Testis (tissue), 3 donors: ENCODE measurements around the gene HOXA3. TPM values are rescaled to one million over a fixed set of nuclear protein-coding genes. Genes with fewer than 3 reads are reported as not detected.

Experiments
- DNase-seq: peaks from one replicate; pipeline ENCODE4 v3.0.0-alpha.2; 2019
- H3K27ac ChIP-seq, 2 donors: fragments of 200-600 bp; sonication (generic); one replicate each; pipeline ENCODE4 v1.5.1; 2019
- H3K27me3 ChIP-seq: fragments of 200-600 bp; sonication (generic); one replicate; pipeline ENCODE4 v1.5.1; 2019
- H3K36me3 ChIP-seq: fragments of 200-600 bp; sonication (generic); one replicate; pipeline ENCODE4 v1.5.1; 2017; ENCODE audit warnings: low read depth; ENCODE audit errors: missing control alignments
- H3K4me1 ChIP-seq: fragments of 200-600 bp; sonication (generic); one replicate; pipeline ENCODE4 v1.5.1; 2019
- H3K4me3 ChIP-seq, 2 donors: fragments of 200-600 bp; sonication (generic); one replicate each; pipeline ENCODE4 v1.5.1; 2017 to 2019
- H3K9me3 ChIP-seq: fragments of 200-600 bp; sonication (generic); one replicate; pipeline ENCODE4 v1.5.1; 2017
- POLR2A ChIP-seq: fragments of 450-650 bp; IDR thresholded peaks from one replicate; pipeline ENCODE4 v1.6.1; 2017; ENCODE audit warnings: antibody characterized with exemption, mild to moderate bottlenecking, moderate library complexity
- WGBS, 2 donors: methylation state at CpG; one replicate each; pipeline ENCODE4 v1.1.5; 2018; 5-methylcytosine and 5-hydroxymethylcytosine counted together
- intact Hi-C: fragments of 100-400 bp; cut with DNase I; formaldehyde crosslinking; loops from one replicate; pipeline ENCODE4 v1.15.1; 2023; ENCODE audit warnings: low total_unique reads
- polyA plus RNA-seq: library from polyadenylated mRNA; stranded (reverse); fragments of 350-450 nt; fragmentation: Illumina TruSeq; extraction: RNeasy Lipid Tissue Mini Kit (QIAGEN cat#74804); gene quantifications from one replicate; pipeline ENCODE4 v1.2.3, GENCODE V29; 2014; ENCODE audit warnings: low read depth, low replicate concordance; ENCODE audit not compliant: insufficient read depth
- total RNA-seq, 2 donors: library from RNA; depleted of rRNA; stranded (reverse); fragments of >200 nt; gene quantifications; one replicate each; pipeline ENCODE4 v1.2.3, GENCODE V29; 2016
- TF ChIP-seq, protein P1 (sequence below), 3 experiments: fragments of 450-650 bp in 2 of 3; fragments of 200-600 bp in 1 of 3; sonication (generic) in 1 of 3; IDR thresholded peaks; one replicate each; pipeline ENCODE4 v1.5.1; 2016 to 2019; ENCODE audit warnings: antibody characterized with exemption in 3 of 3, mild to moderate bottlenecking in 2 of 3, moderate library complexity in 1 of 3

The HOXA3 gene
- total and polyA plus RNA-seq, 3 donors from 2014 or later: 0.93 to 2.8 (median 2.4) TPM

DNA sequence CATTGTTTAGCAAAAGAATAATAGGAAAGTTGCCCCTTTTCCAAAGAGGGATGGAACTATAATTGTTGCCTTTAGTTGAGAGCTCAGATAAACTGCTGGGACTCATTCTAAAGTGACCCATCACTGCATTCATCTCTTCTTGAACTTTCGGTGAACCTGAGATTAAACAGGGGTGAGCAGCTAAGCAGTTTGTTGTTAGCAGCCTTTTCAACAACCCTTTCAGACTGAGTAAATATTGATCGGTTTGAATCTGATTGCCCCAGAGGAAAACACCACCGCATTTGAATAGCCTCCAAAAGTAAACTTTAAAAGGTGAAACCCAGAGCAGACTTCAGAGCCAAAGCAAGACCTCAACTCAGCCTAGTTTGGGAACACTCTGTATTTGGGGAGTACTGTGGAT is 61.3 kb downstream of the HOXA3 start:
- TF ChIP-seq, protein P1, sequence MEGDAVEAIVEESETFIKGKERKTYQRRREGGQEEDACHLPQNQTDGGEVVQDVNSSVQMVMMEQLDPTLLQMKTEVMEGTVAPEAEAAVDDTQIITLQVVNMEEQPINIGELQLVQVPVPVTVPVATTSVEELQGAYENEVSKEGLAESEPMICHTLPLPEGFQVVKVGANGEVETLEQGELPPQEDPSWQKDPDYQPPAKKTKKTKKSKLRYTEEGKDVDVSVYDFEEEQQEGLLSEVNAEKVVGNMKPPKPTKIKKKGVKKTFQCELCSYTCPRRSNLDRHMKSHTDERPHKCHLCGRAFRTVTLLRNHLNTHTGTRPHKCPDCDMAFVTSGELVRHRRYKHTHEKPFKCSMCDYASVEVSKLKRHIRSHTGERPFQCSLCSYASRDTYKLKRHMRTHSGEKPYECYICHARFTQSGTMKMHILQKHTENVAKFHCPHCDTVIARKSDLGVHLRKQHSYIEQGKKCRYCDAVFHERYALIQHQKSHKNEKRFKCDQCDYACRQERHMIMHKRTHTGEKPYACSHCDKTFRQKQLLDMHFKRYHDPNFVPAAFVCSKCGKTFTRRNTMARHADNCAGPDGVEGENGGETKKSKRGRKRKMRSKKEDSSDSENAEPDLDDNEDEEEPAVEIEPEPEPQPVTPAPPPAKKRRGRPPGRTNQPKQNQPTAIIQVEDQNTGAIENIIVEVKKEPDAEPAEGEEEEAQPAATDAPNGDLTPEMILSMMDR (IDR thresholded peaks at IDR 0.05): no peak
- TF ChIP-seq POLR2A: no peak
- Histone ChIP-seq H3K27me3 (no peaks in the 10 kb centered on the region), H3K4me3 (no peak overlapping the region), H3K36me3 (no peaks in the 10 kb centered on the region), H3K27ac (no peak overlapping the region), H3K4me1 (no peaks in the 10 kb centered on the region), H3K9me3 (no peaks in the 10 kb centered on the region)
- intact Hi-C loops: no loop called here
- 22 to 44% methylated on average over 3 of the region's 3 CpGs for WGBS, 2 donors
- DNase-seq: no peak

DNA sequence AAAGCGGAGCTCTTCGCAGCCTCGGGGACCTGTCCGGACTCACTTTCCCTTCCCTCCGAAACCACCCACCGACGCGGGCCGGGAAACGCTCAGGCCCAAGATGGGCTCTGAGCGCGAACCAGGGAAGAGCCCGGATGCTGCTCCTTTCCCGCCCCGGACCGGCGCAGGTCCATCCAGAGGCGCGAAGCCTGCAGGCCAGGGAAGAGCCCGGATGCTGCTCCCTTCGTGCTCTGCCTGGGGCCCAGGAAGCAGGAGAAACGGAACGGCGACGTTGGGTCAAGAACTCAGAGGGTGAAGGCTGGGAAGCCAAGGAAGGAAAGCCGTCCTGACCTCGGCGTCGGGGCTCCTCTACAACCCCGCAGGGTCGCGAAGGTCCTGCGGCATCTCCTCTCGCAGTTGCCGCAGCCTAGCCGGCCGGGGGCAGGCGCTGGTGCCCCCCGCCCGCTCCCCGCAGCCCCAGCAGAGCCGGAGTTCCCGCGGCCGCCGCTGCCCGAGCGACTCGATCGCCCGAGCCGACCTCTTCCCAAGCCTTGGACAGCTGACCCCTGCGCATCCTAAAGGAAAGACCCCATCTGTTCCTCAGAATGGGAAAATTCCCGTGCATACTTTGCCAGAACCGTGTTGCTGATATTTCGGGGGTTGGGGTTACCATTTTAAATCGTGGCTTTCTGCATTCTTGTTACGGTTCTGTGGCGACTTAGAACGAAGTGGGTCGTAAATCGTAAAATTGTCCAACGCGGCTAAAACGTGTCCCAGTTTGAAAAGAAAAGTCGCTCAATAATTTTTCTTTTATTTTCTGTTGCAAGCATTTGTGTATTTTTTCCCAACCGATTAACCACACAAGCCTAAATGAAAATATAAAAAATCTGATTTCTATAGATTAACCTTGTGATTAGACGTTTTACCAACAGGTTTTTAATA is 64.1 kb downstream of the HOXA3 start:
- Histone ChIP-seq H3K4me1 (no peaks in the 10 kb centered on the region), H3K9me3 (no peaks in the 10 kb centered on the region), H3K27me3 (no peaks in the 10 kb centered on the region), H3K4me3 (peak overlapping the region; percentile 45), H3K27ac (peak overlapping the region in 1 of 2 donors; percentile 56), H3K36me3 (no peaks in the 10 kb centered on the region)
- TF ChIP-seq, protein P1 (IDR thresholded peaks at IDR 0.05): no peak
- intact Hi-C loops: no loop called here
- WGBS, 2 donors: 11 to 12% methylated on average over 40 to 68 of the region's 68 CpGs
- peak; percentile 57 for DNase-seq

GRCh38 chr7:27083646-27084045 is 68.7 kb downstream of the HOXA3 start:
- H3K9me3 ChIP-seq: no peaks in the 10 kb centered on the region

DNA sequence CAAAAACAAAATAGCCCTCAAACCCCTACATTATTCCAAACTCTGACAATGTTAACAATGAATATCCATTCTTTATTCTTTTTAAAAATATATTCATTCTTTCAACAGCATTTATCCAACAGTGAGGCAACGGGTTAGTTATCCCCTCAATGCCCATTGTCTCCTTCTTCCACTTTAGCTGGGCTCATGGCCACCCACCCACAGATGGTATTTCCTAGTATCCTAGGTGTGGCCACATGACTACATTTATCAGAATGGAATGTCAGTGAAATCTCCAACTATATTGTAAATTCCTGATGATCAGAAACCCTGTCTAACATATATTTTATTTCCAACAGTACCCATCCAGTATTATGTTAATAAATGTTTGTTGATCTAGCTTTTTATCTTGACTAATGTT is 70.2 kb downstream of the HOXA3 start:
- no peak overlapping the region for H3K27ac ChIP-seq
- TF ChIP-seq, protein P1 (IDR thresholded peaks at IDR 0.05): no peak
- TF ChIP-seq POLR2A: no peak
- intact Hi-C loops: no loop called here
- H3K27me3 ChIP-seq: no peaks in the 10 kb centered on the region
- no peaks in the 10 kb centered on the region for H3K9me3 ChIP-seq
- 91 to 95% methylated on average over 1 of the region's 1 CpG for WGBS, 2 donors
- no peaks in the 10 kb centered on the region for H3K36me3 ChIP-seq
- H3K4me1 ChIP-seq: no peaks in the 10 kb centered on the region
- no peak for DNase-seq
- no peak overlapping the region for H3K4me3 ChIP-seq

More at GRCh38 chr7:27083646-27084045, 68.7 kb downstream of the HOXA3 start:
- H3K4me3 ChIP-seq: no peak overlapping the region
- no peaks in the 10 kb centered on the region for H3K4me1 ChIP-seq
- H3K27me3 ChIP-seq: no peaks in the 10 kb centered on the region
- no peak for DNase-seq
- WGBS, 2 donors: 87 to 89% methylated on average over 2 of the region's 2 CpGs
- no peak for TF ChIP-seq POLR2A
- TF ChIP-seq, protein P1 (IDR thresholded peaks at IDR 0.05): no peak
- H3K36me3 ChIP-seq: no peaks in the 10 kb centered on the region
- no peak overlapping the region for H3K27ac ChIP-seq
- intact Hi-C loops: no loop called here
